Measurements from ENCODE around the gene NUP210L.

DNA sequence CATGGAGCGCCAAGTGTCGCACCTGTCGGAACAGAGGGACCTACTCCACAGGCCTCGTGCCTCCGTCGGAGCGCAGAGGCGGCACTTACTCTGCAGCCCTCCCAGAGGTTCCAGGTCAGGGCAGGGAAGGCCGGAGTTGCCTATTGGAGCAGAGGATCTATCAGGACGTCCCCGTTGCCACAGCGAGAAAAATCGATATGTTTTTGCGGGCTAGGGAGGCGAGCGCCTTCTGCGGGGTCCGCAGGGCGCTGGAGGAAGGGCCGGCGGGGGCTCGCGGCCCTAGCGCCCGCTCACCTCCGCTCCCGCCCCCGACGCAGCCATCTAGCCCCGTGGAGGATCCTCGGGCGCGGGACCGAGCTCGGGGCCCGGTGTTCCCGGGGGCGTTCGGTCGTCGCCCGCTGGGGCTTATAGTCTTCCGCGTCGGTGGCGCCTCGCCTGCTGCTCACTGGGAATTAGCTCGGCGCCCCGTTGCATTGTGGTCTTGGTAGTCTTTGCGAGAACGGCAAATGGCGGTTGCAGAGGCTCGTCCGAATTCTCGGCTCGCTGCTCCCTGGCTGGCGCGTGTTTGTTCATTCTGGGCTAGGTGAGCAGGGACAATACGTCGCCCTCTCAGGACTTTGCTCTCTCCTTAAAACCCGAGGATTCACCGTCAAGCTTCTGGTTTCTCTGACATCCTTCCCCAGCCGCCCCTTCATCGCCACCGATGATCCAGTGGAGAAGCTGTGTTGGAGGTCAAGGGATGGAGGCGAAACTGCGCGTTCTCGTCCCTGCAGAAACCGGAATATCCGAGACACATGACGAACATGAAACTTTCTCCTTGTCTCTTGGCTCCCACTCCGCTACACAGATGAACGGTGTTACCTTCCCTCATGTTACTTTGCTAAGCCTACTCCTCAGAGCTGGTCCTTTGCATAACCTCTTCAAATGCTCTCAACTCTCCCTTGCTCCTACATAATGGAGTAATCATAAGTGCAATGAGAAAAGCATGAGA is 177.3 kb downstream of the NUP210L start, which contains the start of gene JTB:
- TF ChIP-seq, protein P1, sequence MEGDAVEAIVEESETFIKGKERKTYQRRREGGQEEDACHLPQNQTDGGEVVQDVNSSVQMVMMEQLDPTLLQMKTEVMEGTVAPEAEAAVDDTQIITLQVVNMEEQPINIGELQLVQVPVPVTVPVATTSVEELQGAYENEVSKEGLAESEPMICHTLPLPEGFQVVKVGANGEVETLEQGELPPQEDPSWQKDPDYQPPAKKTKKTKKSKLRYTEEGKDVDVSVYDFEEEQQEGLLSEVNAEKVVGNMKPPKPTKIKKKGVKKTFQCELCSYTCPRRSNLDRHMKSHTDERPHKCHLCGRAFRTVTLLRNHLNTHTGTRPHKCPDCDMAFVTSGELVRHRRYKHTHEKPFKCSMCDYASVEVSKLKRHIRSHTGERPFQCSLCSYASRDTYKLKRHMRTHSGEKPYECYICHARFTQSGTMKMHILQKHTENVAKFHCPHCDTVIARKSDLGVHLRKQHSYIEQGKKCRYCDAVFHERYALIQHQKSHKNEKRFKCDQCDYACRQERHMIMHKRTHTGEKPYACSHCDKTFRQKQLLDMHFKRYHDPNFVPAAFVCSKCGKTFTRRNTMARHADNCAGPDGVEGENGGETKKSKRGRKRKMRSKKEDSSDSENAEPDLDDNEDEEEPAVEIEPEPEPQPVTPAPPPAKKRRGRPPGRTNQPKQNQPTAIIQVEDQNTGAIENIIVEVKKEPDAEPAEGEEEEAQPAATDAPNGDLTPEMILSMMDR (IDR thresholded peaks at IDR 0.05; ENCODE audit: insufficient read depth, low read depth, low read length) = no peak
- peak; percentile 32 for TF ChIP-seq EZH2 (IDR thresholded peaks at IDR 0.05; ENCODE audit: insufficient read depth, low read length)
